OCI-M2 (cell line): ENCODE data around the gene ARHGAP9.
"Not testable (repeated sequence)": the region's sequence is repeated elsewhere in the genome, so short reads cannot be mapped to it uniquely, and the experiment has no call there.

Experiments
- DNase-seq: peaks from one replicate; lab custom pipeline; 2025; ENCODE audit not compliant: unreplicated experiment; lab: John Stamatoyannopoulos, UW

ARHGAP9 gene

DNA sequence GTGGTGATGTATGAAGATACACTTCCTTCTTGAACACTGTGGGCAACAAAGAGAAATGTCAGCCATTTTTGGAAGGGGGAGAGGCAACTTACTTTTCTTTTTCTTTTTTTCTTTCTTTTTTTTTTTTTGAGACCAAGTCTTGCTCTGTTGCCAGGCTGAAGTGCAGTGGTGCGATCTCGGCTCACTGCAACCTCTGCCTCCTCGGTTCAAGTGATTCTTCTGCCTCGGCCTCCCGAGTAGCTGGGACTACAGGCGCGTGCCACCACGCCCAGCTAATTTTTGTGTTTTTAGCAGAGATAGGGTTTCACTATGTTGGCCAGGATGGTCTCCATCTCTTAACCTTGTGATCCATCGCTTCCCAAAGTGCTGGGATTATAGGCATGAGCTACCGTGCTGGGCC is 38.1 kb upstream of the ARHGAP9 start:
- DNase-seq = not testable (repeated sequence)

GRCh38 chr12:57517187-57517586 is 37.5 kb upstream of the ARHGAP9 start:
- DNase-seq = no peak

GRCh38 chr12:57516617-57517153 is 37.0 kb upstream of the ARHGAP9 start:
- DNase-seq = no peak

GRCh38 chr12:57515934-57516541 is 36.4 kb upstream of the ARHGAP9 start:
- no peak for DNase-seq

DNA sequence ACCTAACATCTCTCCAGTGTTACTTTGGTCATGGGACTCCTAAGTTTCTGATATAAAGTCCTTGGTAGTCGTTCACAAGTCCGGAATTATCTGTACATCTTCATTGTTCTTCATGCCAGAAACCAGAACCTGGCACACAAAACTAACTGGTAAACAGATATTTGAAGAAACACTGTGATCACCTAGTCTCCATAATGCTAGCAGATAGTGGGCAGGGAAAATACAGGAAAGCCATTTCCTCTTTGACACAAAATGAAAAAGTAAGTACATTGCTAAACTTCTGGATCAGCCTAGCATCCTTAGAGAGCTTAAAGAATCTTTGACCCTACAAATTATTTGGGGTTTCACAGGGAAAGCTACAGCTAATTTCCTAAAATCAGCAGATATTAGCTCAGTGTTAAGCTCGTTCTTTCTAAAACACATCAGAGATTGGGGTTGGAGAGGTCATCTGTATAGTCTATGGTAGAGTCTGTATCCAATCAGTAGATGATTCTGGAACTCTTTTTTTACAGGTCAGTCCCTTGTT is 35.8 kb upstream of the ARHGAP9 start:
- no peak for DNase-seq

- DNase-seq = no peak
Observed at GRCh38 chr12:57514720-57515407, 35.2 kb upstream of the ARHGAP9 start.

DNA sequence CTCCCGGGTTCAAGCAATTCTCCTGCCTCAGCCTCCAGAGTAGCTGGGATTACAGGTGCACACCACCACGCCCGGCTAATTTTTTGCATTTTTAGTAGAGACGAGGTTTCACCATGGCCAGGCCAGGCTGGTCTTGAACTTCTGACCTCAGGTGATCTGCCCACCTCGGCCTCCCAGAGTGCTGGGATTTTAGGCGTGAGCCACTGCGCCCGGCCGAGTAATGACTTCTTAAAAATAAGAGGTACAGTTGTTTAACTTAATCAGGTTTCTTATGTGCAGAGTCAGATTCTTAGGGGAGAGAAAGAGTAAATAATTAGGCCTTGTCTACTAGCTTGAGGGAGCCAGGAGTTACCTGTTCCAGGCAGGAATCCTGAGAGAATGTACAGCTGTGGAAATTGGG is 34.6 kb upstream of the ARHGAP9 start:
- not testable (repeated sequence) for DNase-seq

- not testable (repeated sequence) for DNase-seq
Observed at GRCh38 chr12:57513677-57514076, 34.0 kb upstream of the ARHGAP9 start.

DNA sequence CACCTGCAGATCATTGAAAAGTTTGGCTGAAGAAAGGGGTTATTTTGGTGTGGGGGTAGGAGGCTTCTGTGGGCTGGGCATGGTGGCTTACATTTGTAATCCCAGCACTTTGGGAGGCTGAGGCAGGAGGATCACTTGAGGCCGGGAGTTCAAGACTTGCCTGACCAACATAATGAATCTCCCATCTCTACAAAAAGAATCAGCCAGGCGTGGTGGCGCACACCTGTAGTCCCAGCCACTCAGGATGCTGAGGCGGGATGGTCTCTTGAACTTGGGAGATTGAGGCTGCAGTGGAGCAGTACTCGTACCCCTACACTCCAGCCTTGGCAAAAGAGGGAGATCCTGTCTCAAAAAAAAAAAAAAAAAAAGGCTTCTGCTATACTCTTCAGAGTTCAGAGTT is 33.6 kb upstream of the ARHGAP9 start:
- DNase-seq = no peak

- no peak for DNase-seq
Observed at GRCh38 chr12:57512665-57513064, 33.0 kb upstream of the ARHGAP9 start.

DNA sequence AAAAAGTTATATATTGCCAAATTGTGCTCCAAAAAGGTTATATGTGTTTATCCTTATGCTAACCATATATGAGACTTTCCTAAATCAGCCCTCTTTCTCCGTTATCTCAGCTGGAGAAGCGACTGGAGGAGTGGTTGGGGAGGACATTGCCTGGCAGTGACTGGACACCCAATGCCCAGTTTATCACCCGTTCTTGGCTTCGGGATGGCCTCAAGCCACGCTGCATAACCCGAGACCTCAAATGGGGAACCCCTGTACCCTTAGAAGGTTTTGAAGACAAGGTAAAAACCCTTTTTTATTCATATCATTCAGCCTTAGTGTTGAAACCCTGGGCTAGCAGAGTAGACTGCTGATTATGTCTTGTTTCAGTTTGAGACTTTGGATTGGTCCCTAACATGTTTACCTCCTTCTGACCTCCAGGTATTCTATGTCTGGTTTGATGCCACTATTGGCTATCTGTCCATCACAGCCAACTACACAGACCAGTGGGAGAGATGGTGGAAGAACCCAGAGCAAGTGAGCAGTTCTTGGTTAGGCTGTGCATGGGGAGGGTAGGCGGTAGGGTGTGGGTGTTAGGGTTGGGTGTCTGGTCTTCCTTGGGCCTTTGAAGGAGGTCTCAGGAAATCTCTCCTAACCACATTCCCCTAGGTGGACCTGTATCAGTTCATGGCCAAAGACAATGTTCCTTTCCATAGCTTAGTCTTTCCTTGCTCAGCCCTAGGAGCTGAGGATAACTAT is 32.1 kb upstream of the ARHGAP9 start:
- DNase-seq = no peak

DNA sequence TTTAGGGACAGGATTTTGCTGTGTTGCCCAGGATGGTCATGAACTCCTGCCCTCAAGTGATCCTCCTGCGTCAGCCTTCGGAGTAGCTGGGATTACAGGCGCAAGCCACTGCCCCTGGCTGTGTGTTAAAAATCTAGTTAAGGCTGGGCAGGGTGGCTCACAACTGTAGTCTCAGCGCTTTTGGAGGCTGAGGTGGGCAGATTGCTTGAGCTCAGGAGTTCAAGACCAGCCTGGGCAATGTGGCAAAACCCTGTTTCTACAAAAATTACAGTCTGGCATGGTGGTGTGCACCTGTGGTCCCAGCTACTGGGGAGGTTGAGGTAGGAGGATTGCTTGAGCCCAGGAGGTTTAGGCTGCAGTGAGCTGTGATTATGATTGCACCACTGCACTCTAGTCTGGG is 31.5 kb upstream of the ARHGAP9 start:
- no peak for DNase-seq

DNA sequence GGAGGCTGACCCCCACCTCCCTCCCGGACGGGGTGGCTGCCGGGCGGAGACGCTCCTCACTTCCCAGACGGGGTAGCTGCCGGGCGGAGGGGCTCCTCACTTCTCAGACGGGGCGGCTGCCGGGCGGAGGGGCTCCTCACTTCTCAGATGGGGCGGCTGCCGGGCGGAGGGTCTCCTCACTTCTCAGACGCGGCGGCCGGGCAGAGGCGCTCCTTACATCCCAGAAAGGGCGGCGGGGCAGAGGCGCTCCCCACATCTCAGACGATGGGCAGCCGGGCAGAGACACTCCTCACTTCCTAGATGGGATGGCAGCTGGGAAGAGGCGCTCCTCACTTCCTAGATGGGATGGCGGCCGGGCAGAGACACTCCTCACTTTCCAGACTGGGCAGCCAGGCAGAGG is 28.1 kb upstream of the ARHGAP9 start:
- not testable (repeated sequence) for DNase-seq

- DNase-seq = not testable (repeated sequence)
Observed at GRCh38 chr12:57506541-57506940, 26.9 kb upstream of the ARHGAP9 start.

GRCh38 chr12:57502311-57502969 is 22.8 kb upstream of the ARHGAP9 start:
- not testable (repeated sequence) for DNase-seq

- no peak for DNase-seq
Observed at GRCh38 chr12:57500213-57500612, 20.5 kb upstream of the ARHGAP9 start.

- no peak for DNase-seq
Observed at GRCh38 chr12:57498571-57498970, 18.9 kb upstream of the ARHGAP9 start.

- DNase-seq = no peak
Observed at GRCh38 chr12:57498132-57498502, 18.5 kb upstream of the ARHGAP9 start.

- DNase-seq = no peak
Observed at GRCh38 chr12:57497223-57498131, 17.8 kb upstream of the ARHGAP9 start.

GRCh38 chr12:57496822-57497221 is 17.2 kb upstream of the ARHGAP9 start:
- DNase-seq = no peak
